HEK293T (cell line): ENCODE measurements around the gene DHTKD1.

Source experiments
- CTCF ChIA-PET: fragments of 350-600 bp; formaldehyde crosslinking; extraction: SDS; loops from one replicate; lab custom pipeline; 2021; ENCODE audit warnings: antibody characterized with exemption, inconsistent platforms; lab: Yijun Ruan, JAX
- POLR2A ChIA-PET: fragments of 350-600 bp; formaldehyde crosslinking; extraction: SDS; loops from one replicate; lab custom pipeline; 2020; ENCODE audit warnings: antibody characterized with exemption, inconsistent platforms; lab: Yijun Ruan, JAX
- DNase-seq: peaks from one replicate; pipeline ENCODE4 v3.0.0; 2012; ENCODE audit warnings: mixed read lengths; ENCODE audit errors: extremely low spot score
- ARNT ChIP-seq: fragments of 450-650 bp; IDR thresholded peaks from 2 replicates; pipeline ENCODE4 v1.6.1; 2017; ENCODE audit warnings: mild to moderate bottlenecking
- BHLHE40 ChIP-seq: fragments of 450-650 bp; IDR thresholded peaks from 2 replicates; pipeline ENCODE4 v1.6.1; 2016; ENCODE audit warnings: mild to moderate bottlenecking, moderate library complexity, borderline replicate concordance
- CTBP1 ChIP-seq: fragments of 450-650 bp; IDR thresholded peaks from 2 replicates; pipeline ENCODE4 v1.6.1; 2016; ENCODE audit warnings: borderline replicate concordance
- ELF4 ChIP-seq: fragments of 450-650 bp; IDR thresholded peaks from 2 replicates; pipeline ENCODE4 v1.6.1; 2017; ENCODE audit warnings: antibody characterized with exemption
- FOXA1 ChIP-seq: fragments of 450-650 bp; IDR thresholded peaks from 2 replicates; pipeline ENCODE4 v1.6.1; 2016; ENCODE audit warnings: mild to moderate bottlenecking
- FOXK2 ChIP-seq: fragments of 450-650 bp; IDR thresholded peaks from 2 replicates; pipeline ENCODE4 v1.6.1; 2016; ENCODE audit warnings: mild to moderate bottlenecking
- FOXM1 ChIP-seq: fragments of 450-650 bp; IDR thresholded peaks from 2 replicates; pipeline ENCODE4 v1.6.1; 2017; ENCODE audit warnings: mild to moderate bottlenecking, borderline replicate concordance
- HDGF ChIP-seq: fragments of 450-650 bp; IDR thresholded peaks from 2 replicates; pipeline ENCODE4 v1.6.1; 2017; ENCODE audit warnings: antibody characterized with exemption, borderline replicate concordance
- L3MBTL2 ChIP-seq: fragments of 450-650 bp; conservative IDR thresholded peaks from 2 replicates; pipeline ENCODE4 v1.6.1; 2016; ENCODE audit warnings: mild to moderate bottlenecking
- LEF1 ChIP-seq: fragments of 450-650 bp; IDR thresholded peaks from 2 replicates; pipeline ENCODE4 v1.6.1; 2017; ENCODE audit warnings: mild to moderate bottlenecking, borderline replicate concordance
- NFRKB ChIP-seq: fragments of 450-650 bp; IDR thresholded peaks from 2 replicates; pipeline ENCODE4 v1.6.1; 2016; ENCODE audit warnings: mild to moderate bottlenecking, moderate library complexity
- SP1 ChIP-seq: fragments of 450-650 bp; IDR thresholded peaks from 2 replicates; pipeline ENCODE4 v1.6.1; 2017
- SUZ12 ChIP-seq: fragments of 450-650 bp; IDR thresholded peaks from 2 replicates; pipeline ENCODE4 v1.6.1; 2016; ENCODE audit warnings: mild to moderate bottlenecking
- TARDBP ChIP-seq: fragments of 450-650 bp; IDR thresholded peaks from 2 replicates; pipeline ENCODE4 v1.6.1; 2016
- ZNF384 ChIP-seq: fragments of 450-650 bp; IDR thresholded peaks from 2 replicates; pipeline ENCODE4 v1.6.1; 2016
- TF ChIP-seq, protein P1 (sequence below): fragments of 450-650 bp; IDR thresholded peaks from 2 replicates; pipeline ENCODE4 v1.6.1; 2016

DHTKD1 gene

DNA sequence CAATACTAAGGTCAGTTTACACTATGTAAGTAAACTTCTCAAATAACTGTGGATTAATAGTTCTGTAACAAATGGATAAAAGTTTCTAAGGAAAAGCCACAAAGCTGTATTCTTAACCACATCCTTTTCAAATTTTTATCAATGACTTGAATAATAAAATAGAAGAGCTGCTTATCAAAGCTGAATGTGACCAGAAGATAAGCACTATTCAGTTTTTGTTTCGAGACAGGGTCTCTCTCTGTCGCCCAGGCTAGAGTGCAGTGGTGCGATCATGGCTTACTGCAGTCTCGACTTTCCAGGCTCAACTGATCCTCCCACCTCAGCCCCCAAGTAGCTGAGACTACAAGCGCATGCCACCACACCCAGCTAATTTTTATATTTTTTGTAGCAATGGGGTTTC, 43.2 kb upstream of the DHTKD1 start:
- POLR2A ChIA-PET, result interaction anchor here (1.2 kb wide), 1 partner anchor 18 kb away, joined by 3 read pairs; no protein-coding TSS in a partner anchor
- DNase-seq, result no peak
- CTCF ChIA-PET, result no interaction called here

GRCh38 chr10:12027539-12027938, 41.2 kb upstream of the DHTKD1 start:
- POLR2A ChIA-PET, result no interaction called here

More for the DNA sequence above, 43.2 kb upstream of the DHTKD1 start:
- no peak for TF ChIP-seq SUZ12
- no peak for TF ChIP-seq FOXK2
- no peak for TF ChIP-seq ZNF384
- TF ChIP-seq BHLHE40, result no peak
- no peak for TF ChIP-seq ARNT
- TF ChIP-seq SP1, result no peak
- TF ChIP-seq TARDBP, result no peak
- TF ChIP-seq, protein P1, sequence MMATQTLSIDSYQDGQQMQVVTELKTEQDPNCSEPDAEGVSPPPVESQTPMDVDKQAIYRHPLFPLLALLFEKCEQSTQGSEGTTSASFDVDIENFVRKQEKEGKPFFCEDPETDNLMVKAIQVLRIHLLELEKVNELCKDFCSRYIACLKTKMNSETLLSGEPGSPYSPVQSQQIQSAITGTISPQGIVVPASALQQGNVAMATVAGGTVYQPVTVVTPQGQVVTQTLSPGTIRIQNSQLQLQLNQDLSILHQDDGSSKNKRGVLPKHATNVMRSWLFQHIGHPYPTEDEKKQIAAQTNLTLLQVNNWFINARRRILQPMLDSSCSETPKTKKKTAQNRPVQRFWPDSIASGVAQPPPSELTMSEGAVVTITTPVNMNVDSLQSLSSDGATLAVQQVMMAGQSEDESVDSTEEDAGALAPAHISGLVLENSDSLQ, result no peak
- TF ChIP-seq FOXA1, result no peak
- TF ChIP-seq FOXM1, result no peak
- no peak for TF ChIP-seq L3MBTL2
- no peak for TF ChIP-seq NFRKB
- no peak for TF ChIP-seq CTBP1
- no peak for TF ChIP-seq HDGF

DNA sequence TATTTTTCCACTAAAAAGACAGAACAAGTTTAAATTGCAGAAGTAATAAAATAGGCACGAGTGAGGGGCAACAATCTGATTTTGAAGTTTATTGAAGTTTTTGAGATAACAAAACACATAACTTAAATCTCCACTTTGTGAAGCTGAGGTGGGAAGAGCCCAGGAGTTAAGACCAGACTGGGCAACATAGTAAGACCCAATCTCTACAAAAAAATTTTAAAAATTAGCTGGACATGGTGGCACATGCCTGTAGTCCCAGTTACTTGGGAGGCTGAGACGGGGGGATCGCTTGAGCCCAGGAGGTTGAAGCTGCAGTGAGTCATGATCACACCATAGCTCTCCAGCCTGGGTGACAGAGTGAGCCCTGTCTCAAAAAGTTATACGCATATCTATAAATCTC, 37.4 kb upstream of the DHTKD1 start:
- no peak for DNase-seq
- TF ChIP-seq NFRKB, result no peak
- TF ChIP-seq ELF4, result no peak
- TF ChIP-seq LEF1, result no peak
- no peak for TF ChIP-seq FOXK2
- TF ChIP-seq FOXA1, result no peak
- TF ChIP-seq SUZ12, result no peak
- TF ChIP-seq ARNT, result no peak
- TF ChIP-seq SP1, result no peak
- TF ChIP-seq, protein P1, result no peak
- TF ChIP-seq L3MBTL2, result no peak
- TF ChIP-seq HDGF, result no peak
- no peak for TF ChIP-seq ZNF384
- ChIA-PET CTCF (no interaction called here), POLR2A (no interaction called here)

More at GRCh38 chr10:12027539-12027938, 41.2 kb upstream of the DHTKD1 start:
- TF ChIP-seq FOXK2 (no peak), SUZ12 (no peak), ZNF384 (no peak), CTBP1 (no peak), HDGF (no peak), FOXA1 (no peak), L3MBTL2 (no peak), SP1 (no peak), FOXM1 (no peak)
- DNase-seq, result no peak
- CTCF ChIA-PET, result no interaction called here

- DNase-seq, result no peak
- CTCF ChIA-PET, result no interaction called here
- POLR2A ChIA-PET, result no interaction called here
- TF ChIP-seq, protein P1, result no peak
- TF ChIP-seq L3MBTL2 (no peak), ELF4 (no peak), TARDBP (no peak), SP1 (no peak), BHLHE40 (no peak), NFRKB (no peak), ARNT (no peak), FOXM1 (no peak)
Measured at GRCh38 chr10:12036073-12036655, 32.6 kb upstream of the DHTKD1 start.

DNA sequence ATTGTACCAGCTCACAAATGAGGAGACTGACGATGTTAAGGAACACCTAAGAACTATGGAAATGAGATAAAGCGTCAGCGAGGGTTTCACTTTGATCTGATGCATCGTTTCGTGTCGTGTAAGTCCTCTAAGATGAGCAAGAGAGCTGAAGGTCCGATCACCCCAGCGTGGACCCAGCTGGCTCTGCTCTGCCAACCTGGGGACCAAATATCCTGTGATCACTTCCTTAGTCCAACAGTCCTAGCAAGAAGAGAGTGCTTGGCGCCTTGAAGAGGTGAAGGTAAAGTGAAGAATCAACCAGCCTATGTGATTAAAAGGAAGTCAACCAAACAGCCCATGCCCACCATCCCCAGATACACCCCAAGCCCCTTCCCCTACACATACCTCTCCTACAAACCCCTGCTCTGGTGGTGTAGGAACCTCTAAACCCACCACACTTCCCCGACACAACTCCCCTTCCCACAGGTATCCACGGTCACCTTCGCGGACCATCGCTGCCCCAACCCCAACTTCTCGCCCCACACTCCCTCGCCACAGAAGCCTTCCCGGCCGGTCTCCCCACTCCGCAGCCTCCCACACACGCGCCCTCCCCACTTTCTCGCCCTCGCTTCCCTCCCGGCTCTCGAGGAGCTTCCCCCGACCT, 26.9 kb upstream of the DHTKD1 start:
- TF ChIP-seq, protein P1, result no peak
- TF ChIP-seq NFRKB (no peak), SUZ12 (no peak), L3MBTL2 (no peak), ELF4 (no peak), FOXM1 (no peak), HDGF (no peak), BHLHE40 (no peak), TARDBP (no peak), FOXK2 (no peak), LEF1 (no peak), ARNT (no peak), FOXA1 (no peak), ZNF384 (no peak), SP1 (no peak), CTBP1 (no peak)
- ChIA-PET POLR2A (interaction anchor here (1.0 to 3.0 kb wide), 5 partner anchors 13 to 284 kb away, joined by 3 to 22 read pairs (median 5); partner anchors contain the start of gene DHTKD1), CTCF (interaction anchor here (0.6 to 1.1 kb wide), 2 partner anchors 30 to 56 kb away, joined by 3 read pairs; no protein-coding TSS in a partner anchor)
- peak; percentile 13 for DNase-seq
